ENCODE measurements around the gene KDM1B. TPM values are rescaled to one million over a fixed set of nuclear protein-coding genes. Genes with fewer than 3 reads are reported as not detected.

Gene KDM1B
- total and polyA plus RNA-seq, 2 of the 8 experiments (the other 6 are each of a cell fraction or from before 2014, with no cell fraction given), result 3.7 to 7.5 TPM

GRCh38 chr6:18107061-18107460, 48.2 kb upstream of the KDM1B start (continued):
- TF ChIP-seq CTCF (IDR thresholded peaks at IDR 0.05; ENCODE audit: control extremely low read depth in 1 of 3, insufficient read depth in 1 of 3, low read depth in 1 of 3, low read length in 3 of 3) (no peak), BRCA1 (IDR thresholded peaks at IDR 0.05; ENCODE audit: low read depth, low read length) (no peak), RXRA (IDR thresholded peaks at IDR 0.05; ENCODE audit: insufficient read depth, low read depth, low read length) (no peak), USF2 (IDR thresholded peaks at IDR 0.05; ENCODE audit: low read length) (no peak)
- TF ChIP-seq, protein P1, sequence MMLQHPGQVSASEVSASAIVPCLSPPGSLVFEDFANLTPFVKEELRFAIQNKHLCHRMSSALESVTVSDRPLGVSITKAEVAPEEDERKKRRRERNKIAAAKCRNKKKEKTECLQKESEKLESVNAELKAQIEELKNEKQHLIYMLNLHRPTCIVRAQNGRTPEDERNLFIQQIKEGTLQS (IDR thresholded peaks at IDR 0.05; ENCODE audit: insufficient read depth, low read depth, low read length), result no peak
